H1 (cell line): Measurements from ENCODE around the gene TTLL7. TPM values are rescaled to one million over a fixed set of nuclear protein-coding genes. Genes with fewer than 3 reads are reported as not detected.

ENCODE experiments used
- CHD7 ChIP-seq: fragments of 300-600 bp; sonication (generic); IDR thresholded peaks from 2 replicates; pipeline ENCODE4 v1.7.1; 2012; ENCODE audit warnings: low read length, moderate library complexity, mild to moderate bottlenecking, inconsistent platforms; ENCODE audit not compliant: insufficient replicate concordance
- EZH2 ChIP-seq: fragments of 200-600 bp; sonication (generic); IDR thresholded peaks from 2 replicates; pipeline ENCODE4 v1.7.1; 2012; ENCODE audit warnings: low read depth, mild to moderate bottlenecking, moderate library complexity, low read length, inconsistent platforms; ENCODE audit not compliant: severe bottlenecking
- polyA plus RNA-seq, 7 experiments: library from polyadenylated mRNA; depleted of rRNA in 3 of 7; stranded (reverse) in 5 of 7; unstranded in 2 of 7; fragments of >200 nt in 5 of 7; fragments of 200-250 nt in 2 of 7; gene quantifications; 1 replicate in 5 of 7; 2 replicates in 1 of 7; 4 replicates in 1 of 7; pipeline versions ENCODE4 v1.2.1 to v1.2.3, GENCODE V29; 2011 to 2013; ENCODE audit warnings: missing spikeins in 2 of 7, mixed read lengths in 2 of 7
- total RNA-seq: library from RNA; stranded (reverse); fragmentation: NEBNext Ultra II Directional; extraction: Animal tissue kit (Norgen Biotek cat#: 25700); gene quantifications from 2 replicates; pipeline ENCODE4 v1.2.1, GENCODE V29; 2021

Gene TTLL7
- total and polyA plus RNA-seq, 2 of the 8 experiments (the other 6 are each of a cell fraction or from before 2014, with no cell fraction given) = 1.9 to 7.9 TPM

GRCh38 chr1:83919872-83920271, 79.1 kb downstream of the TTLL7 start (continued):
- TF ChIP-seq CHD7 = no peak
- TF ChIP-seq EZH2 = no peak
